Activated T-helper 9 cell treated with anti-CD3 and anti-CD28 coated beads, Interleukin-2, amount 50 U/mL, for 16 hours (primary cell): ENCODE measurements around the gene ELMO1.

Experiments
- DNase-seq: peaks from one replicate; pipeline ENCODE4 v3.0.0-alpha.2; 2020; ENCODE audit warnings: low read depth

The ELMO1 gene

GRCh38 chr7:37344886-37345579 lies 103.6 kb downstream of the ELMO1 start:
- no peak for DNase-seq

DNA sequence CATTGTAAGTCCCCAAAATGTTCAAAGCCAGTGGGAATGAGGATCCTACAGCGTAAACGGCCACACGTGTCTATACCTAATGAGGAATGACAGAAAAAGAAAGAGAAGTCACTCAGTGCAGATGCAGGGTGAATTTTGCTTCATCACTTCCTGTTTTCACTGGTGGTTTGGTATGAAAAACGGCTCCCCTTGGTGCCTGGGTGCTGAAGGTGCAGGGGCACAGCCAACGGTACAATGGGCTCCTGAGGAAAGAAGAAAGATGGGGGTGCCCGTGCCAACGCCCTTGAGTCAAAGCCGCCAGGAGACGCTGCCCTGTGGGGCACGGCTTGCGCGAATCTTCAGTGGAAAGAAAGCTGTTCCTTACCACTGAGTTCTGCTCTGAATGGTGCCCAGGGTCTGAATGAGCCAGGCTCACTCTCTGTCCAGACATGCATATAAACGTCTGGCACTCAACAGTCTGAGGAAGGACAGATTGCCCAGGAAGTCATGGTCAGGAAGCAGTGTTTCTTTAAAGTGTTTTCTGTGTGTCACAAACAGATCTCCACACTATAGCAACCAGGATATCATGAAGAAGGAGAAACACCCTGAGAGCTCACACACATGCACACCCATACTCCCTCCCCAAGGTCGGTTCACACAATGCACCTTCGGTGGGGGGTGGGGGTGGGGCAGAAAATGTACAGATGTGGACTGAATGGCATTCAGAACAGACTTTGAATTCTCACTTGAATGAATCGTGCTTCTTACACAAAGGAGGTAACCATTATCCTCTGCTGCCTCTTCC lies 105.8 kb downstream of the ELMO1 start:
- peak; percentile 60 for DNase-seq

- DNase-seq: no peak
Observed at GRCh38 chr7:37342176-37342687, 106.4 kb downstream of the ELMO1 start.

- no peak for DNase-seq
Observed at GRCh38 chr7:37341033-37341630, 107.5 kb downstream of the ELMO1 start.

DNA sequence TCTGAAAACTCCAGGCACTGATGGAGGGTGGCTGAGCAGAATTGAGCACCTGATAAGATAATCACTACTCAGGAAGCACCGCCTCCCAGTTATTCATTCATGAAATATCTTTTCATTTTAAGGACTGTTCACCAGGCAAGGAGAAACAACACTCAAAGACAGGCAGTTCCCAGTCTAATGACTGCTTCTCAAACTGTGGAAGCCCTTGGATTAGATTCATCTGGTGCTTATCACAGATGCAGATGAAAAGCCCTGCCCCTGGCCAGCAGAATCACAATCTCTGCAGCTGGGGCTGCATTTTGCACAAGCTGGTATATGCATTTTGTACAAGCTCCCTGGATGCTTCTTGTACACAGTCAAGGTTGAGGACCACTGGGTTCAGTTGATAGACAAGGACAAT lies 109.7 kb downstream of the ELMO1 start:
- no peak for DNase-seq

- DNase-seq: no peak
Observed at GRCh38 chr7:37337522-37337921, 111.1 kb downstream of the ELMO1 start.

DNA sequence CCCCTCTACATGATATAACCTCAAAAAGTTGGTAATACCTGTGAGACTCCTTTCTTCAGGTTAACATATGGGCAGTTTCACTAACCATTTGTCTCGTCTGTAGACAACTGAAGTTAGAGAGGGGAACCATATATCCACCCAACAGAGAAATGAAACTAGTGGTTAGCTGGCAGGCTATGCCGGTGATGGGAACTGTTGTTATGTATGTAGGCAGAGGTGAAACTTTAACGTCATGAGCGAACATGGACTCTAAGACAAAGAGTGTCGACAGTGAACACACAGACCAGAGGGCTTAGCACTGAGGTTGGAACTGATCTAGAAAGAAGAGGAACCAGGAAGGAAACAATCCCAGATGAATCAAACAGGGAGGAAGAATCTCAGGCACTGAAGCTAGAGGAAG lies 112.4 kb downstream of the ELMO1 start:
- DNase-seq: no peak

DNA sequence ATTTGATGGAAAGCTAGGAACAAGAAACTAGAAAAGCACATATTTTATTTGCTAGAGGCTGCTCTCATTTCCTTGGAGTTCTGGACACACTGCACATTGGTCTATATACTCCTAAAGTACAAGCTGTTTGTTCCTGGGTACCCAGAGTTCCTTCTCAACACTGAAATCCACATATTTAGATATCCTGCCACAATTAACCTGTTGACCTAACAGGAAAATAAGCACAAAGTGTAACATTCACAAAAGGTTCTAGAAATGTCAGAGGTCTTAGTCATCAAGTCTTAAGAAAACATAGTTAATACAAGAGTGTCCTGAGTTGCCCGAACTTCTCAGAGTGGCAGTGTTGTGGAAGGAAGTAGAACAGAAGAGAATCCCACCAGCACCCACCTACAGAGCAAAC lies 115.6 kb downstream of the ELMO1 start:
- no peak for DNase-seq

- DNase-seq: no peak
Observed at GRCh38 chr7:37332243-37333016, 116.2 kb downstream of the ELMO1 start.

- DNase-seq: no peak
Observed at GRCh38 chr7:37330775-37331174, 117.9 kb downstream of the ELMO1 start.

GRCh38 chr7:37329940-37330339 lies 118.7 kb downstream of the ELMO1 start:
- no peak for DNase-seq

DNA sequence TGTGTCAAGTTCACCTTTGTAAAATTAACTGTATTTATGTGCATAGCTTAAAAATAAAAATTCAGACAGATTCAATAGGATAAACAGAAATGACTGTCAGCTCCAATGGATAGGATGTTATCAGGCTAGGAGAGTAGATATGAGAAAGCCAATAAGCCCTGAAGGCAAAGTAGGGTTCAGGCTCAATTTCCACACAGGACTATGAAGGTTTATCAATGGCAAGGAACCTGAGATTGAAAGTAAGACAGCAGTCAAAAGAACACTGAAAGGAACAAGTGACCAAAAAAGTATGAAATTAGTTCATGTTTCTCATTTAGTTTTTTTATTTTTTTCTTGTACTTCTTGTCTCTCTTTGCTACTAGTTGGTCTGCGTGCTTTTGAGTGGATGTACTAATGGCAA lies 121.4 kb downstream of the ELMO1 start:
- no peak for DNase-seq

DNA sequence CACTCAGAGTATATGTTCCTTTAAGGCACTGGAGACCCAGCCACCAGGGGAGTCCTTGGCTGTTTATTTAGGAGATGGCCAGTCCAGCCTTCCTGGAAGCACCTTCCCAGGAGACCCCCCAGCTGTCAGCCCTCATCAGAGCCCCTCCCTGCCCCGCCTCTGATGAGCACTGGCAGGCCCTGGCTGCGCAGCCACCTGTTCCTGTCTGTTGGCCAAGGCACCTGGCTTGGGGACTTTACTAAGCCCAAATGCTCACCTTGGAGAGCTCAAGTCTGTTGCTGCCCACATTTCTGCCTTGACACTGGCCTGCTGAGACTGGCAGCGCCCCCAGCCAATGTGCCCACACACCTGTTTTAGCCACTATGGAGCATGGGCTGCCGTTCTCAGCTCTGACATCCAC lies 124.7 kb downstream of the ELMO1 start:
- DNase-seq: no peak

DNA sequence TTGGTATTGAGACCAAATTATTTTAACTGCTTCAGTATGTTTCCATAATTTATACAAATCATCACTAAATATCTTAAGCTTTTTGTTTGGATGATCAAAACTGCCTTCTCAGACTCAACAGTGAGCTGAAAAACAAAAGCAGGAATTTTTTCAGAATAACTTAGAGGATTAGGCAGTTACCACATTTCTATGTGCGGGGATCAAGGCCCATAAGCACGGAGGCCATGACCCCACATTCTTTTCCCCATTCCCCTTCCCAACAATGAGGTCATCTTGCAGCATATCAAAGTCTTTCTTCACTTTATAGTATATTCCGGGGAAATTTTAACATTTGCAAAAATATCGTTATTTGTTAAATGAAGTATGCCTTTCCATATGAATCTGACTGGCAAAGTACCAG lies 125.8 kb downstream of the ELMO1 start:
- DNase-seq: no peak

DNA sequence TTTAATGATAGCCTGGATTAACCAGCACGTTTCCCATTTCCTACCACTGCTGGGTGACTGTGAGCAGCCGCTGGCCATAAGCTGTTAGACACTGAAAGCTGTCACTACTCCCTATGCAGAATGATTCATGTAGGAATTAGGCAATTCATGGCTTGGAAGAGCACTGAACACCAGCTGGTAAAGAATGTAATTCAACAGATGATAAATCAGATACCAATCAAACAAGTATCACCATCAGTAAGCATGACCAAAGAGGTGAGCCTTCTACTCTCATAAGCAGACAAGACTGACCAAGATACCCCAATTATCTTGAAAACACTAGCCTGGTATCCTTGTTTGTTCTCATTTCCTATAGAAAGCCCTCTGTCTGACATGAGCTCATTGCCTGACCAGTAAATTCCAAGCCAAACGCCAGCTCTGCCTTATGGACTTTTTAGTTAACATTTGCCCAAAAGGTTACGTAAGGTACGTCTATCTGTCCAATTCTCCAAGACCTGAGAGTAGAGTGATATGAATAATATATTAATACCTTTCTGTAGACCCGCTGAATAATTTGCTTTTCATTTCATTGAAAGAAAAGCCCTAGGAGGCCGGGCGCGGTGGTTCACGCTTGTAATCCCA lies 127.7 kb downstream of the ELMO1 start:
- DNase-seq: no peak

- no peak for DNase-seq
Observed at GRCh38 chr7:37320140-37320847, 128.4 kb downstream of the ELMO1 start.

GRCh38 chr7:37318541-37318940 lies 130.1 kb downstream of the ELMO1 start:
- DNase-seq: no peak

- DNase-seq: no peak
Observed at GRCh38 chr7:37315772-37316715, 132.6 kb downstream of the ELMO1 start.

DNA sequence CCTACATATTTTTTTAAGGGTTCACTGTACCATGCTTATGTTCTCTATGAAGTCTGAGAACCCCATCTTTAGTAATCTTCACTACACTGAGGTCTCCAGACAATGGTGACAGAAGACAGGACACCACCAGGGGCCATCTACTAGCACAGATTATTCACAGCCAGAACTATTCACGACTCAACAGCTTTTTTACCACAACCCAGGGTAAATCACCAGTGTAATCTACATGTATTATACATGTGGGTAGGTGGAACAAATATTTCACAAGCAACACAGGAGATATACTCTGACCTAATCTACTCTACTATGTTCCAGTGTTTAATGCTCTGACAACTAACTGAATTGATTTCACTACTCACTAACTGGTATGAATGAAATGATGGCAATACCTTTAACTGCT lies 136.1 kb downstream of the ELMO1 start:
- no peak for DNase-seq

DNA sequence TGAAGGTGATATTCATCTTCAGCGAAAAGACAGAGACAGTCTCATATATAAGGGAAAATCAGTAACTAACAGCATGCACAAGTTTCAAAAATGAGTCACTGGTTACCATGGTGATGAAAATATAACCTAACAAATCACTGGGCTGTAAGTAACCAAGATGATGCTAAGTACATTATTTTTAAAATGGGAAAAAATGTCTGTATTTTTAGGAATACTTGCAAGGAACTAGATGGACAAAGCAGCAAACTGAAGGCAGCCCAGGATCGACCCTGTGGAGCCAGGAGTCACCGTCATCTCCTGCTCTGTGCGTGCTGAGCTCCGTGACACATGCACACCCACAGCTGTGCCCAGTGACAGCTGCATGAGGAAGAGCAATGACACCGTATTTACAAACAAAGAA lies 137.3 kb downstream of the ELMO1 start:
- no peak for DNase-seq
